ENCODE measurements around the gene MLIP. TPM values are rescaled to one million over a fixed set of nuclear protein-coding genes. Genes with fewer than 3 reads are reported as not detected.
A peak's percentile ranks its signal among the peaks of the same experiment; 100 is the strongest.

MLIP gene
- total RNA-seq, 2 experiments from 2014 or later = not detected

- no peak overlapping the region for H3K27ac Mint-ChIP-seq
- ChIA-PET POLR2A (no interaction called here), CTCF (no interaction called here)
- intact Hi-C loops (cut with micrococcal nuclease) = no loop called here
- DNase-seq (no peak), ATAC-seq (no peak)
- no peaks in the 10 kb centered on the region for H3K9me3 Mint-ChIP-seq
- no peak overlapping the region for H3K4me3 Mint-ChIP-seq
- H3K36me3 Mint-ChIP-seq (ENCODE audit: low read depth) = no peaks in the 10 kb centered on the region
- H3K4me1 Mint-ChIP-seq (ENCODE audit: low read depth) = no peaks in the 10 kb centered on the region
- no peaks in the 10 kb centered on the region for H3K27me3 Mint-ChIP-seq
- TF ChIP-seq CTCF (IDR thresholded peaks at IDR 0.05) = no peak
These were observed 151.3 kb downstream of the MLIP start for GRCh38 chr6:54262499-54262898.

GRCh38 chr6:54262971-54263370, 151.7 kb downstream of the MLIP start:
- no peak overlapping the region for H3K4me3 Mint-ChIP-seq
- intact Hi-C loops (cut with micrococcal nuclease) = no loop called here
- no peaks in the 10 kb centered on the region for H3K36me3 Mint-ChIP-seq (ENCODE audit: low read depth)
- ChIA-PET CTCF (no interaction called here), POLR2A (no interaction called here)
- DNase-seq (no peak), ATAC-seq (no peak)
- TF ChIP-seq CTCF (IDR thresholded peaks at IDR 0.05) = no peak
- no peaks in the 10 kb centered on the region for H3K4me1 Mint-ChIP-seq (ENCODE audit: low read depth)
- no peaks in the 10 kb centered on the region for H3K27me3 Mint-ChIP-seq
- no peak overlapping the region for H3K27ac Mint-ChIP-seq
- no peaks in the 10 kb centered on the region for H3K9me3 Mint-ChIP-seq

- POLR2A ChIA-PET = no interaction called here
- H3K36me3 Mint-ChIP-seq (ENCODE audit: low read depth) = no peaks in the 10 kb centered on the region
- no peak for TF ChIP-seq CTCF (IDR thresholded peaks at IDR 0.05)
- intact Hi-C loops (cut with micrococcal nuclease) = no loop called here
- no peaks in the 10 kb centered on the region for H3K4me1 Mint-ChIP-seq (ENCODE audit: low read depth)
- DNase-seq (no peak), ATAC-seq (no peak)
- peaks cover 3% of the 10 kb centered on the region for H3K27me3 Mint-ChIP-seq
- CTCF ChIA-PET = no interaction called here
- no peak overlapping the region for H3K27ac Mint-ChIP-seq
- no peak overlapping the region for H3K4me3 Mint-ChIP-seq
- no peaks in the 10 kb centered on the region for H3K9me3 Mint-ChIP-seq
These were observed 153.5 kb downstream of the MLIP start for GRCh38 chr6:54264581-54265272.

GRCh38 chr6:54266400-54266923, 155.2 kb downstream of the MLIP start:
- Mint-ChIP-seq H3K36me3 (ENCODE audit: low read depth) (no peaks in the 10 kb centered on the region), H3K27ac (no peak overlapping the region), H3K27me3 (peaks cover 3% of the 10 kb centered on the region), H3K9me3 (no peaks in the 10 kb centered on the region), H3K4me1 (ENCODE audit: low read depth) (no peaks in the 10 kb centered on the region), H3K4me3 (no peak overlapping the region)
- POLR2A ChIA-PET = no interaction called here
- ATAC-seq (no peak), DNase-seq (no peak)
- CTCF ChIA-PET = interaction anchor here (0.7 kb wide), 1 partner anchor 26 kb away, joined by 4 read pairs; no protein-coding TSS in a partner anchor
- intact Hi-C loops (cut with micrococcal nuclease) = no loop called here
- no peak for TF ChIP-seq CTCF (IDR thresholded peaks at IDR 0.05)

- DNase-seq = peak; percentile 5
- Mint-ChIP-seq H3K27me3 (peaks cover 3% of the 10 kb centered on the region), H3K4me1 (ENCODE audit: low read depth) (no peaks in the 10 kb centered on the region), H3K27ac (no peak overlapping the region), H3K36me3 (ENCODE audit: low read depth) (no peaks in the 10 kb centered on the region), H3K4me3 (no peak overlapping the region), H3K9me3 (no peaks in the 10 kb centered on the region)
- CTCF ChIA-PET = interaction anchor here (1.2 kb wide), 1 partner anchor 10 kb away, joined by 3 read pairs; no protein-coding TSS in a partner anchor
- POLR2A ChIA-PET = no interaction called here
- intact Hi-C loops (cut with micrococcal nuclease) = no loop called here
- TF ChIP-seq CTCF (IDR thresholded peaks at IDR 0.05) = peak; percentile 10
- no peak for ATAC-seq
These were observed 156.6 kb downstream of the MLIP start for GRCh38 chr6:54267798-54268197.

All from activated CD8-positive, alpha-beta T cell treated with anti-CD3 and anti-CD28 coated beads for 36 hours (primary cell).